Measurements from ENCODE around the gene FAAP20. TPM values are rescaled to one million over a fixed set of nuclear protein-coding genes. Genes with fewer than 3 reads are reported as not detected.

Gene FAAP20
- total RNA-seq, 1 donor from 2014 or later = 50.9 TPM

GRCh38 chr1:2176615-2177014 lies 18.0 kb downstream of the FAAP20 start:
- intact Hi-C loops (cut with DNase I) = no loop called here
- H3K27me3 ChIP-seq (ENCODE audit: low read depth) = no peaks in the 10 kb centered on the region
- H3K4me3 ChIP-seq = no peak overlapping the region
- ATAC-seq (no peak), DNase-seq (no peak)
- no peak overlapping the region for H3K27ac ChIP-seq
- H3K36me3 ChIP-seq = peaks cover 25% of the 10 kb centered on the region
- no peak for TF ChIP-seq CTCF (IDR thresholded peaks at IDR 0.05)
- H3K4me1 ChIP-seq = no peaks in the 10 kb centered on the region
- H3K9me3 ChIP-seq = no peaks in the 10 kb centered on the region

DNA sequence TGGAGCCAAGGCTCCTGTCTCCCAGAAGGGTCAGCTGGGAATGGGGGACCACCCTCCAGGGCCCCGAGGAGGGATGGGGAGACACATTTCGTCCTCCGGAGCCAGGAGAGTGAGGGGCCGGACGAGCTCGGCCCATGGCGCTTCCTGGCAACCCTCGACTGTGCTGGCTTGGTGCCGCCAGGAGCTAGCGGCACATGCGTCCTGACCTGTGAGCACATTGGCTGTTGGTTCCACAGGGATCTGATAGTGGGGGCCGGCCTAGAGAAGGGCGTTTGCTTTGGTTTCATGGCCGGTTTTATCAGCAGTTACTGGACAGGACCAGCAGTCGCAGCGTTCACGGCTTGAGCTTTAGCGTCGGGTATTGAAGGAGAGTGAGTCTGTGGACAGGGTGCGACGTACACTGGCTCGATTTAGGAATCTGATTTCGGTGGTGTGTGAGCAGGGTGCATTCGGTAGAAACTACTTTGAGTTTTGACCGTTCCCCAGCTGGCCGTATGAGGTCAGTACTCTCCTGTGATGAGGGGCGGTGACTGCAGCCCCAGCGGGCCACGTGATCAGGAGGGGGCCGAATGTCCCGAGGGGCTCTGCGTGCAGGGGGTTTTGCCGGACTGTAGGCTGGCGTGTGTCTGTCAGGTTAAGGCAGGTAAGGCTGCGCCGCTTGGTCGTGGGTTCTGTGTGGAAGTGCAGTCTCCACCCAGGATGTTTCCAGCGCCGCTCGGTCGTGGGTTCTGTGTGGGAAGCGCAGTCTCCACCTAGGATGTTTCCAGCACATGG lies 18.7 kb downstream of the FAAP20 start:
- DNase-seq (no peak), ATAC-seq (no peak)
- Histone ChIP-seq H3K36me3 (peaks cover 29% of the 10 kb centered on the region), H3K4me1 (no peaks in the 10 kb centered on the region), H3K9me3 (no peaks in the 10 kb centered on the region), H3K27ac (no peak overlapping the region), H3K27me3 (ENCODE audit: low read depth) (no peaks in the 10 kb centered on the region), H3K4me3 (no peak overlapping the region)
- intact Hi-C loops (cut with DNase I) = no loop called here
- TF ChIP-seq CTCF (IDR thresholded peaks at IDR 0.05) = no peak

DNA sequence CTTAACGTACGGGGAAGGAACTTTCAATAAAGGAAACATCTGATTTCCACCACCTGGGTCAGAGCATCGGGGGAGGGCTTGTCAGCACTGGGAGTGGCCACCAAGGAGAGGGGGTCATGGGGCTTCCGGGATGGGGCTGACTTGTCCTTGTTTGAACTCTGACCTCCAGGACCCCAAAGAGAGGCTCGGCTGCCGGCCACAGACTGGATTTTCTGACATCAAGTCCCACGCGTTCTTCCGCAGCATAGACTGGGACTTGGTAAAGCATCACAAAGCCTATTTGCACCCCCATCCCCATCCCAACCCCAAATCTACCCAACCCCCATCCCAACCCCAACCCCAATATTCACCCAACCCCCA lies 19.5 kb downstream of the FAAP20 start:
- Histone ChIP-seq H3K4me1 (no peaks in the 10 kb centered on the region), H3K27ac (no peak overlapping the region), H3K9me3 (no peaks in the 10 kb centered on the region), H3K36me3 (peaks cover 29% of the 10 kb centered on the region), H3K4me3 (peak overlapping the region; percentile 43), H3K27me3 (ENCODE audit: low read depth) (no peaks in the 10 kb centered on the region)
- no peak for TF ChIP-seq CTCF (IDR thresholded peaks at IDR 0.05)
- intact Hi-C loops (cut with DNase I) = no loop called here
- no peak for ATAC-seq
- DNase-seq = no peak

DNA sequence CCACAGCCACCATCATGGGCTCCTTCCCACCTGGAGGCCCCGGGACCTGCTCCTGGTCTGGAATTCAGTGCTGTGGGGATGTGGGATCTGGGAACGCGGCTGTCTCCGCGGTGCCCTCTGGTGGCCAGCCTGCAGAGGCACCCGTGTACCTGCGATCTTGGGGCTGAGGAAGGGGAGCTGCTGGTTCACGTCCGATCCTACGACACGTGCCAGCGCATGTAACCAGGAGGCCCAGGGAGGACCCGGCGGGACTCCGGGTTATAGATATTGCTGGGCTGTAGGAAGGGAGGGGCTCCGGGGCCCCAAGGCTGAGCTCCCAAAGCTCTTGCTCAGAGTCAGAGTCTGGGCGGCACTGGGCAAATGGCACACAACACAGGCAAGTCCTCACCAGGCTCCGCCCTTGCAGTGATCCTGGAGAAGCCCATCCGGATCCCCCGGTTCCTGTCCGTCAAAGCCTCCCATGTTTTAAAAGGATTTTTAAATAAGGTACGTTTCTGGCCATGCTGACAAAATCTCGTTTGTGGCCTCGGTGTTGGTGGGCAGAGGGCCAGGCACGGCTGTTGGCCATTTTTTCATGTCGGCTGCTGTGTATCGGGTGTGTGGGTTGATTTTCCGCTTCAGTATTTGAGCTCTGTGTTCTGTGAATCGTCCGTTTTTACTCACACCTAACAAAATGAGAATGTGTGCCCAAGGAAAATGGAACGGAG lies 20.1 kb downstream of the FAAP20 start:
- peak; percentile 47 to 63 for ATAC-seq
- intact Hi-C loops (cut with DNase I) = no loop called here
- Histone ChIP-seq H3K27me3 (ENCODE audit: low read depth) (no peaks in the 10 kb centered on the region), H3K27ac (no peak overlapping the region), H3K4me1 (no peaks in the 10 kb centered on the region), H3K9me3 (no peaks in the 10 kb centered on the region), H3K4me3 (peak overlapping the region; percentile 43), H3K36me3 (peaks cover 29% of the 10 kb centered on the region)
- peak; percentile 85 for TF ChIP-seq CTCF (IDR thresholded peaks at IDR 0.05)
- DNase-seq = no peak

DNA sequence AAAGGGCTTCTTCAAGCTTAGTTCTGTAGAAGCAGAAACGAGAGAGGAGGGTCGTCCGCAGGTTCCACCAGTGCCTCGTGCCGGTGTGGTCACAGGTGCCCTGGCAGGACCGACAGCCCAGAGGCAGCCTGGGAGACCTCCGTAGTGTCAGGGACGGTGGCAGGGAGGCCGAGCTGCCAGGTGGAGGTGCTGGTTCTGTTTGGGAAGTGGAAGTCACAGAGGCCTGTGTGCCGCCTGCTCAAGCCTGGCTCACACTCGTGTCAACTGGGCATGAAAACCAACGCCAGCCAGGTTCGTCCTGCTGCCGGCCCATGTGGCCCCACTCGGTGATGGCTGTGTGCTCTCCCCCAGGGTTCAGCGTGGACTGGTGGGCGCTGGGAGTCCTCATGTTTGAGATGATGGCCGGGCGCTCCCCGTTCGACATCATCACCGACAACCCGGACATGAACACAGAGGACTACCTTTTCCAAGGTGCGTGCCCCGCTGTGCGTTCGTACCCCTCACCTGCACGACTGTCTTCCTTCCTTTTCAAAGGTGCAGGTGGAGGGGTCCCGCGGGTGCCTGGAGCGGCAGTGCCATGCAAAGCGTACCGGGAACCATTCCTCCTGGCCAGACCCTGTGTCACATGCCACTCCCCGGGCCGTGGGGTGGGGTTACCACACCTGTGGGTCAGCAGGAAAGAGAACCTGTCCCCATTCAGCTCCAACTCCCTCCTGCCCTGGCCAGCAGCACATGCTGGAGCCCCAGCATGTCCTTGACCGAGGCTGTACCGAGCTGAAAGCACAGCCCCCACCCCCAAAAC lies 20.8 kb downstream of the FAAP20 start:
- Histone ChIP-seq H3K36me3 (peaks cover 29% of the 10 kb centered on the region), H3K9me3 (no peaks in the 10 kb centered on the region), H3K27me3 (ENCODE audit: low read depth) (no peaks in the 10 kb centered on the region), H3K4me1 (no peaks in the 10 kb centered on the region), H3K27ac (no peak overlapping the region), H3K4me3 (no peak overlapping the region)
- ATAC-seq (peak in 1 of 2 donors; percentile 3), DNase-seq (no peak)
- intact Hi-C loops (cut with DNase I) = no loop called here
- no peak for TF ChIP-seq CTCF (IDR thresholded peaks at IDR 0.05)

Measured in lower lobe of right lung (tissue), 2 donors.